Measurements from ENCODE around the gene ZBTB42. TPM values are rescaled to one million over a fixed set of nuclear protein-coding genes. Genes with fewer than 3 reads are reported as not detected.

The ZBTB42 gene
- total and polyA plus RNA-seq, 2 of the 13 experiments (the other 11 are each of a cell fraction or from before 2014, with no cell fraction given) = 2.8 to 4.2 TPM

- TF ChIP-seq ZFP91 (CRISPR knock-in tag; IDR thresholded peaks at IDR 0.05; ENCODE audit: borderline replicate concordance) = peak; percentile 55
- no peak for TF ChIP-seq ZFP37 (CRISPR knock-in tag; IDR thresholded peaks at IDR 0.05; ENCODE audit: borderline replicate concordance)
- TF ChIP-seq LCORL (IDR thresholded peaks at IDR 0.05) = no peak
- peak; percentile 69; the same call in 1 of the 2 replicates for TF ChIP-seq LCORL (CRISPR knock-in tag; IDR thresholded peaks at IDR 0.05)
- peak; percentile 38; the same call in 1 of the 2 replicates for TF ChIP-seq NFKB2 (CRISPR knock-in tag; IDR thresholded peaks at IDR 0.05; ENCODE audit: borderline replicate concordance)
- no peak for TF ChIP-seq SMAD3 (CRISPR knock-in tag; IDR thresholded peaks at IDR 0.05)
- TF ChIP-seq, protein P1, sequence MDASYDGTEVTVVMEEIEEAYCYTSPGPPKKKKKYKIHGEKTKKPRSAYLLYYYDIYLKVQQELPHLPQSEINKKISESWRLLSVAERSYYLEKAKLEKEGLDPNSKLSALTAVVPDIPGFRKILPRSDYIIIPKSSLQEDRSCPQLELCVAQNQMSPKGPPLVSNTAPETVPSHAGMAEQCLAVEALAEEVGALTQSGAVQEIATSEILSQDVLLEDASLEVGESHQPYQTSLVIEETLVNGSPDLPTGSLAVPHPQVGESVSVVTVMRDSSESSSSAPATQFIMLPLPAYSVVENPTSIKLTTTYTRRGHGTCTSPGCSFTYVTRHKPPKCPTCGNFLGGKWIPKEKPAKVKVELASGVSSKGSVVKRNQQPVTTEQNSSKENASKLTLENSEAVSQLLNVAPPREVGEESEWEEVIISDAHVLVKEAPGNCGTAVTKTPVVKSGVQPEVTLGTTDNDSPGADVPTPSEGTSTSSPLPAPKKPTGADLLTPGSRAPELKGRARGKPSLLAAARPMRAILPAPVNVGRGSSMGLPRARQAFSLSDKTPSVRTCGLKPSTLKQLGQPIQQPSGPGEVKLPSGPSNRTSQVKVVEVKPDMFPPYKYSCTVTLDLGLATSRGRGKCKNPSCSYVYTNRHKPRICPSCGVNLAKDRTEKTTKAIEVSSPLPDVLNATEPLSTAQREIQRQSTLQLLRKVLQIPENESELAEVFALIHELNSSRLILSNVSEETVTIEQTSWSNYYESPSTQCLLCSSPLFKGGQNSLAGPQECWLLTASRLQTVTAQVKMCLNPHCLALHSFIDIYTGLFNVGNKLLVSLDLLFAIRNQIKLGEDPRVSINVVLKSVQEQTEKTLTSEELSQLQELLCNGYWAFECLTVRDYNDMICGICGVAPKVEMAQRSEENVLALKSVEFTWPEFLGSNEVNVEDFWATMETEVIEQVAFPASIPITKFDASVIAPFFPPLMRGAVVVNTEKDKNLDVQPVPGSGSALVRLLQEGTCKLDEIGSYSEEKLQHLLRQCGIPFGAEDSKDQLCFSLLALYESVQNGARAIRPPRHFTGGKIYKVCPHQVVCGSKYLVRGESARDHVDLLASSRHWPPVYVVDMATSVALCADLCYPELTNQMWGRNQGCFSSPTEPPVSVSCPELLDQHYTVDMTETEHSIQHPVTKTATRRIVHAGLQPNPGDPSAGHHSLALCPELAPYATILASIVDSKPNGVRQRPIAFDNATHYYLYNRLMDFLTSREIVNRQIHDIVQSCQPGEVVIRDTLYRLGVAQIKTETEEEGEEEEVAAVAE (CRISPR knock-in tag; IDR thresholded peaks at IDR 0.05; ENCODE audit: borderline replicate concordance) = no peak
- TF ChIP-seq U2AF1 (optimal IDR thresholded peaks at IDR 0.05; ENCODE audit: low read depth, low read length) = no peak
- no peak for TF ChIP-seq CAMTA2 (CRISPR knock-in tag; IDR thresholded peaks at IDR 0.05; ENCODE audit: borderline replicate concordance)
- TF ChIP-seq, protein P2, sequence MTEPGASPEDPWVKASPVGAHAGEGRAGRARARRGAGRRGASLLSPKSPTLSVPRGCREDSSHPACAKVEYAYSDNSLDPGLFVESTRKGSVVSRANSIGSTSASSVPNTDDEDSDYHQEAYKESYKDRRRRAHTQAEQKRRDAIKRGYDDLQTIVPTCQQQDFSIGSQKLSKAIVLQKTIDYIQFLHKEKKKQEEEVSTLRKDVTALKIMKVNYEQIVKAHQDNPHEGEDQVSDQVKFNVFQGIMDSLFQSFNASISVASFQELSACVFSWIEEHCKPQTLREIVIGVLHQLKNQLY (CRISPR knock-in tag; IDR thresholded peaks at IDR 0.05) = no peak
- 0 out of 2 replicates have a peak, but pooled peaks have one; percentile 9 for TF ChIP-seq TGIF2 (CRISPR knock-in tag; IDR thresholded peaks at IDR 0.05)
- no peak for TF ChIP-seq GZF1 (CRISPR knock-in tag; IDR thresholded peaks at IDR 0.05)
- TF ChIP-seq ZFP1 (CRISPR knock-in tag; IDR thresholded peaks at IDR 0.05) = no peak
- TF ChIP-seq ZNF350 (CRISPR knock-in tag; IDR thresholded peaks at IDR 0.05; ENCODE audit: borderline replicate concordance, low read depth) = peak; percentile 54; the same call in 1 of the 2 replicates
- no peak for TF ChIP-seq SMAD1 (CRISPR knock-in tag; IDR thresholded peaks at IDR 0.05; ENCODE audit: borderline replicate concordance, low read depth)
- TF ChIP-seq ASH2L (IDR thresholded peaks at IDR 0.05; ENCODE audit: insufficient read length, low read depth, low read length) = peak; percentile 3
- TF ChIP-seq CEBPB (IDR thresholded peaks at IDR 0.05; ENCODE audit: borderline replicate concordance, low read depth, low read length) = no peak
- 0 out of 2 replicates have a peak, but pooled peaks have one; percentile 7 for TF ChIP-seq BCL6 (CRISPR knock-in tag; IDR thresholded peaks at IDR 0.05)
- no peak for TF ChIP-seq ZUFSP (CRISPR knock-in tag; IDR thresholded peaks at IDR 0.05; ENCODE audit: borderline replicate concordance)
- TF ChIP-seq ZNF224 (CRISPR knock-in tag; IDR thresholded peaks at IDR 0.05) = no peak
Observed at GRCh38 chr14:104794099-104794498, 6.8 kb upstream of the ZBTB42 start (continued).

All from HepG2 (cell line).